Esophagus muscularis mucosa (tissue), 4 donors: ENCODE results near the gene REN. TPM values are rescaled to one million over a fixed set of nuclear protein-coding genes. Genes with fewer than 3 reads are reported as not detected.

Source experiments
- DNase-seq: peaks from one replicate; pipeline ENCODE4 v3.0.0-alpha.2; 2017; ENCODE audit errors: extremely low spot score
- H3K27ac ChIP-seq, 4 donors: fragments of 200-600 bp; sonication (generic); replicated peaks in 1 of 4; 1 replicate in 3 of 4; 2 replicates in 1 of 4; pipeline ENCODE4 v1.5.1; 2016 to 2019; ENCODE audit warnings: mild to moderate bottlenecking in 1 of 4
- H3K27me3 ChIP-seq, 4 donors: fragments of 200-600 bp; sonication (generic); one replicate each; pipeline versions ENCODE4 v1.5.1 to v1.6.0; 2016 to 2019
- H3K36me3 ChIP-seq, 4 donors: fragments of 200-600 bp; sonication (generic); one replicate each; pipeline ENCODE4 v1.5.1; 2016 to 2019
- H3K4me1 ChIP-seq, 4 donors: fragments of 200-600 bp; sonication (generic); one replicate each; pipeline ENCODE4 v1.5.1; 2016 to 2019
- H3K4me3 ChIP-seq, 4 donors: fragments of 200-600 bp; sonication (generic); 1 replicate in 2 of 4; 2 replicates in 2 of 4; pipeline ENCODE4 v1.5.1; 2016 to 2019; ENCODE audit warnings: mild to moderate bottlenecking in 4 of 4, moderate library complexity in 1 of 4
- H3K9me3 ChIP-seq, 4 donors: fragments of 200-600 bp; sonication (generic); 1 replicate in 3 of 4; 2 replicates in 1 of 4; pipeline ENCODE4 v1.5.1; 2016 to 2019
- EP300 ChIP-seq: sonication (generic); formaldehyde crosslinking; IDR thresholded peaks from one replicate; pipeline ENCODE4 v1.6.1; 2017; ENCODE audit warnings: antibody characterized with exemption
- POLR2A ChIP-seq: fragments of 450-650 bp; IDR thresholded peaks from one replicate; pipeline ENCODE4 v1.6.1; 2017; ENCODE audit warnings: antibody characterized with exemption, moderate library complexity, mild to moderate bottlenecking, low read depth
- POLR2AphosphoS5 ChIP-seq, 2 donors: sonication (generic); formaldehyde crosslinking; IDR thresholded peaks; one replicate each; pipeline ENCODE4 v1.6.1; 2017; ENCODE audit warnings: antibody characterized with exemption in 2 of 2
- WGBS: methylation state at CpG from one replicate; pipeline ENCODE4 v1.1.5; 2018; 5-methylcytosine and 5-hydroxymethylcytosine counted together
- intact Hi-C: fragments of 100-400 bp; cut with DNase I; formaldehyde crosslinking; loops from one replicate; pipeline ENCODE4 v1.15.1; 2023
- total RNA-seq, 4 donors: library from RNA; depleted of rRNA; stranded (reverse); fragments of >200 nt; gene quantifications; one replicate each; pipeline versions ENCODE4 v1.1.0 to v1.2.1, GENCODE V29; 2016
- TF ChIP-seq, protein P1 (sequence below), 3 experiments: fragments of 200-600 bp in 2 of 3; fragments of 450-650 bp in 1 of 3; sonication (generic) in 2 of 3; IDR thresholded peaks; one replicate each; pipeline ENCODE4 v1.5.1; 2017 to 2019; ENCODE audit warnings: antibody characterized with exemption in 3 of 3, mild to moderate bottlenecking in 2 of 3, moderate library complexity in 1 of 3

Gene REN
- total RNA-seq, 4 donors from 2014 or later = not detected

- 86% methylated on average over 5 of the region's 5 CpGs for WGBS
- intact Hi-C loops = no loop called here
- Histone ChIP-seq H3K9me3 (no peaks in the 10 kb centered on the region), H3K4me3 (no peak overlapping the region), H3K27me3 (peaks cover 0 to 58% (median 0%) of the 10 kb centered on the region in 4 donors), H3K4me1 (no peaks in the 10 kb centered on the region), H3K27ac (no peak overlapping the region), H3K36me3 (no peaks in the 10 kb centered on the region)
- DNase-seq = no peak
- TF ChIP-seq POLR2AphosphoS5 (IDR thresholded peaks at IDR 0.05) = no peak
- no peak for TF ChIP-seq POLR2A
- TF ChIP-seq, protein P1, sequence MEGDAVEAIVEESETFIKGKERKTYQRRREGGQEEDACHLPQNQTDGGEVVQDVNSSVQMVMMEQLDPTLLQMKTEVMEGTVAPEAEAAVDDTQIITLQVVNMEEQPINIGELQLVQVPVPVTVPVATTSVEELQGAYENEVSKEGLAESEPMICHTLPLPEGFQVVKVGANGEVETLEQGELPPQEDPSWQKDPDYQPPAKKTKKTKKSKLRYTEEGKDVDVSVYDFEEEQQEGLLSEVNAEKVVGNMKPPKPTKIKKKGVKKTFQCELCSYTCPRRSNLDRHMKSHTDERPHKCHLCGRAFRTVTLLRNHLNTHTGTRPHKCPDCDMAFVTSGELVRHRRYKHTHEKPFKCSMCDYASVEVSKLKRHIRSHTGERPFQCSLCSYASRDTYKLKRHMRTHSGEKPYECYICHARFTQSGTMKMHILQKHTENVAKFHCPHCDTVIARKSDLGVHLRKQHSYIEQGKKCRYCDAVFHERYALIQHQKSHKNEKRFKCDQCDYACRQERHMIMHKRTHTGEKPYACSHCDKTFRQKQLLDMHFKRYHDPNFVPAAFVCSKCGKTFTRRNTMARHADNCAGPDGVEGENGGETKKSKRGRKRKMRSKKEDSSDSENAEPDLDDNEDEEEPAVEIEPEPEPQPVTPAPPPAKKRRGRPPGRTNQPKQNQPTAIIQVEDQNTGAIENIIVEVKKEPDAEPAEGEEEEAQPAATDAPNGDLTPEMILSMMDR (IDR thresholded peaks at IDR 0.05) = no peak
- TF ChIP-seq EP300 = no peak
Measured at GRCh38 chr1:204176049-204176448, 9.9 kb upstream of the REN start.

GRCh38 chr1:204174958-204175357 lies 8.8 kb upstream of the REN start:
- intact Hi-C loops = no loop called here
- Histone ChIP-seq H3K9me3 (peaks cover 0 to 10% (median 5%) of the 10 kb centered on the region in 4 donors), H3K27me3 (peaks cover 0 to 58% (median 0%) of the 10 kb centered on the region in 4 donors), H3K27ac (no peak overlapping the region), H3K4me3 (no peak overlapping the region), H3K36me3 (no peaks in the 10 kb centered on the region), H3K4me1 (no peaks in the 10 kb centered on the region)
- no peak for DNase-seq
- TF ChIP-seq EP300 = no peak
- no peak for TF ChIP-seq POLR2AphosphoS5 (IDR thresholded peaks at IDR 0.05)
- TF ChIP-seq, protein P1 (IDR thresholded peaks at IDR 0.05) = no peak
- TF ChIP-seq POLR2A = no peak
- WGBS = 78% methylated on average over 3 of the region's 3 CpGs

GRCh38 chr1:204172404-204173029 lies 6.4 kb upstream of the REN start:
- Histone ChIP-seq H3K27me3 (peaks cover 0 to 42% (median 0%) of the 10 kb centered on the region in 4 donors), H3K9me3 (peaks cover 0 to 19% (median 13%) of the 10 kb centered on the region in 4 donors), H3K27ac (no peak overlapping the region), H3K4me3 (no peak overlapping the region), H3K36me3 (no peaks in the 10 kb centered on the region), H3K4me1 (no peaks in the 10 kb centered on the region)
- 92% methylated on average over 2 of the region's 2 CpGs for WGBS
- intact Hi-C loops = no loop called here
- TF ChIP-seq POLR2AphosphoS5 (IDR thresholded peaks at IDR 0.05) (no peak), EP300 (no peak), POLR2A (no peak)
- TF ChIP-seq, protein P1 (IDR thresholded peaks at IDR 0.05) = no peak
- no peak for DNase-seq

DNA sequence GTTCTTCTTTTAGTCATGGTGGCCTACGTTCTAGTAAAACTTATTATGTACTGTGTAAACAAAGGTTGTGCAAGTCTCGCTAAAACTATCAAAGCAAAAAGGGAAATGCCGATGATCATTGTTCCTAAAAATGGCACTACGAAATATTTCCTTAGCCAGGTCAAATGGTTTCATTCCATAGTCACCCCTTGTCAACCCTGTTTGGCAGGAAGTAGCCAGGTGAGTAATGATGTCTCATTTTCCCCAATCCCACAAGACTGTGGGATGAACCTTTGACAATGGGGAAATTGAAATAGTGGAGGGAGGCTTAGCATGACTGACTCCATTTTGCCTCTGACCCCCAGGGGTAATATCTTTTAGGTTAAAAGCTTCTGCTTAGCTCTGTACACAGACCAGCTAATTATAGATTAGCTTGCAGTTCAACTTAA lies 5.6 kb upstream of the REN start:
- Histone ChIP-seq H3K9me3 (peaks cover 0 to 19% (median 13%) of the 10 kb centered on the region in 4 donors), H3K4me3 (no peak overlapping the region), H3K36me3 (no peaks in the 10 kb centered on the region), H3K4me1 (no peaks in the 10 kb centered on the region), H3K27me3 (peaks cover 0 to 38% (median 0%) of the 10 kb centered on the region in 4 donors), H3K27ac (no peak overlapping the region)
- intact Hi-C loops = no loop called here
- WGBS = 57% methylated on average over 4 of the region's 4 CpGs
- DNase-seq = no peak
- TF ChIP-seq EP300 (no peak), POLR2A (no peak), POLR2AphosphoS5 (IDR thresholded peaks at IDR 0.05) (no peak)
- TF ChIP-seq, protein P1 (IDR thresholded peaks at IDR 0.05) = no peak
